Loucy (cell line): ENCODE results near the gene RFC1.
"Not testable (repeated sequence)": the region's sequence is repeated elsewhere in the genome, so short reads cannot be mapped to it uniquely, and the experiment has no call there.

Source experiments
- H2AFZ ChIP-seq: fragments of 200-600 bp; sonication (generic); 2 replicates; pipeline ENCODE4 v1.6.0; 2016; ENCODE audit warnings: antibody characterized with exemption, mild to moderate bottlenecking, low read length, moderate library complexity
- H3F3A ChIP-seq: fragments of 200-600 bp; 2 replicates; pipeline ENCODE4 v1.6.0; 2016; ENCODE audit warnings: antibody characterized with exemption, low read depth, mild to moderate bottlenecking
- H3K27me3 ChIP-seq: fragments of 200-600 bp; sonication (generic); 2 replicates; pipeline ENCODE4 v1.6.1; 2014; ENCODE audit warnings: low read length, mild to moderate bottlenecking; ENCODE audit not compliant: insufficient read depth, poor library complexity, severe bottlenecking
- H3K36me3 ChIP-seq: fragments of 200-600 bp; sonication (generic); 2 replicates; pipeline ENCODE4 v1.6.1; 2016; ENCODE audit warnings: low read length; ENCODE audit not compliant: insufficient read depth
- H3K4me1 ChIP-seq: fragments of 200-600 bp; sonication (generic); 2 replicates; pipeline ENCODE4 v1.5.1; 2014; ENCODE audit warnings: low read length, mild to moderate bottlenecking; ENCODE audit not compliant: insufficient read depth, poor library complexity, severe bottlenecking
- H3K4me2 ChIP-seq: fragments of 200-600 bp; sonication (generic); 2 replicates; pipeline ENCODE4 v1.6.0; 2014; ENCODE audit warnings: antibody characterized with exemption, low read length, low read depth, mild to moderate bottlenecking; ENCODE audit not compliant: poor library complexity, severe bottlenecking
- H3K4me3 ChIP-seq: fragments of 200-600 bp; sonication (generic); 2 replicates; pipeline ENCODE4 v1.5.1; 2014; ENCODE audit warnings: low read length, mild to moderate bottlenecking, mixed read lengths; ENCODE audit not compliant: poor library complexity, severe bottlenecking
- H3K79me2 ChIP-seq: fragments of 200-600 bp; sonication (generic); 2 replicates; pipeline ENCODE4 v1.6.1; 2014; ENCODE audit warnings: low read length; ENCODE audit not compliant: insufficient read depth
- H3K9ac ChIP-seq: fragments of 200-600 bp; sonication (generic); 2 replicates; pipeline ENCODE4 v1.6.0; 2014; ENCODE audit warnings: mild to moderate bottlenecking, low read depth, low read length, moderate library complexity; ENCODE audit not compliant: poor library complexity, severe bottlenecking
- H3K9me2 ChIP-seq: fragments of 200-600 bp; sonication (generic); replicated peaks from 2 replicates; pipeline ENCODE4 v1.6.1; 2016; ENCODE audit warnings: low read depth, low read length, mixed read lengths
- H3K9me3 ChIP-seq: fragments of 200-600 bp; sonication (generic); 2 replicates; pipeline ENCODE4 v1.6.1; 2014; ENCODE audit warnings: mild to moderate bottlenecking, antibody characterized with exemption, low read length, low read depth; ENCODE audit not compliant: insufficient read depth
- H4K20me1 ChIP-seq: fragments of 200-600 bp; sonication (generic); 2 replicates; pipeline ENCODE4 v1.6.0; 2014; ENCODE audit warnings: antibody characterized with exemption, low read length, mild to moderate bottlenecking; ENCODE audit not compliant: insufficient read depth, poor library complexity, severe bottlenecking
- CTCF ChIP-seq: fragments of 200-600 bp; sonication (generic); conservative IDR thresholded peaks from 2 replicates; pipeline ENCODE4 v1.5.1; 2014; ENCODE audit warnings: mild to moderate bottlenecking, antibody characterized with exemption, low read length
- EZH2phosphoT487 ChIP-seq: fragments of 200-600 bp; IDR thresholded peaks from 2 replicates; pipeline ENCODE4 v1.6.1; 2018; ENCODE audit warnings: antibody characterized with exemption, mild to moderate bottlenecking, moderate library complexity, borderline replicate concordance

Gene RFC1

DNA sequence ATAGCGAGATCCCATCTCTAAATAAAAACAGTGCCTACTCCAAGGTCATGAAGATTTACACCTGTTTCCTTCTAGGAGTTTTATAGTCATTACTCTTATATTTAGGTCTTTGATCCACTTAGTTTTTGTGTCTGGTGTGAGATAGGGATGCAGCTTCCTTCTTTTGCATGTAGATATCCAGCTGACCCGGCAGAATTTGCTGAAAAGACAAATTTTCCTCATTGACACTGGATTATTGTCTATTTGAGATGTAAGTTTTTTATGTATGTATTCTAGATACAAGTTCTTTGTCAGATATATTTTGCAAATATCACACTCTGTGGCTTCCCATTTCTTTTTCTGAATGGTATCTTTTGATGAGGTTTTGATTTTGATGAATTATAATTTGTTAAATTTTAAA is 85.4 kb downstream of the RFC1 start:
- Histone ChIP-seq H3K9me2 (no peaks in the 10 kb centered on the region), H3K36me3 (no peaks in the 10 kb centered on the region), H4K20me1 (no peaks in the 10 kb centered on the region), H3K9me3 (no peaks in the 10 kb centered on the region), H3K9ac (no peak overlapping the region), H3K27me3 (no peaks in the 10 kb centered on the region), H3K79me2 (no peaks in the 10 kb centered on the region), H3F3A (no peaks in the 10 kb centered on the region), H3K4me2 (no peak overlapping the region), H2AFZ (no peak overlapping the region), H3K4me3 (no peak overlapping the region), H3K4me1 (no peaks in the 10 kb centered on the region)
- TF ChIP-seq CTCF: no peak
- no peak for TF ChIP-seq EZH2phosphoT487

DNA sequence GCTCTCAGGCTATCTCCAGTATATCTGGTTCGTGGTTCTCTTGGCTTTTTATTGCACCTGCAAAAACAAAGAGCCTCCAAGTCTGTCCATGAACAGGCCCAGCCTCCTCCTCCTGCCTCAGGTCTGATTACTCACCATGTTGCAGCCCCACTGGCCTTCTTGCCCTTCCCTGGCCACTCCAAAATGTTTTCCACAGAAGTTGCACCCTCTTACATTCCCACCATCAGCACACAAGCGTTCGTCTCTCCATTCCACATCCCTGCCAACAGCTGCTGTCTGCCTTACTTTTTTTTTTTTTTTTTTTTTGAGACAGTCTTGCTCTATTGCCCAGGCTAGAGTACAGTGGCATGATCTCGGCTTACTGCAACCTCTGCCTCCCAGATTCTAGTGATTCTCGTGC is 86.7 kb downstream of the RFC1 start:
- Histone ChIP-seq H3F3A (no peaks in the 10 kb centered on the region), H3K9me3 (no peaks in the 10 kb centered on the region), H3K4me2 (no peak overlapping the region), H3K4me1 (no peaks in the 10 kb centered on the region), H3K79me2 (no peaks in the 10 kb centered on the region), H4K20me1 (no peaks in the 10 kb centered on the region), H3K36me3 (no peaks in the 10 kb centered on the region), H3K9ac (no peak overlapping the region), H3K4me3 (no peak overlapping the region), H3K9me2 (no peaks in the 10 kb centered on the region), H2AFZ (no peak overlapping the region), H3K27me3 (no peaks in the 10 kb centered on the region)
- TF ChIP-seq EZH2phosphoT487 (no peak), CTCF (no peak)

DNA sequence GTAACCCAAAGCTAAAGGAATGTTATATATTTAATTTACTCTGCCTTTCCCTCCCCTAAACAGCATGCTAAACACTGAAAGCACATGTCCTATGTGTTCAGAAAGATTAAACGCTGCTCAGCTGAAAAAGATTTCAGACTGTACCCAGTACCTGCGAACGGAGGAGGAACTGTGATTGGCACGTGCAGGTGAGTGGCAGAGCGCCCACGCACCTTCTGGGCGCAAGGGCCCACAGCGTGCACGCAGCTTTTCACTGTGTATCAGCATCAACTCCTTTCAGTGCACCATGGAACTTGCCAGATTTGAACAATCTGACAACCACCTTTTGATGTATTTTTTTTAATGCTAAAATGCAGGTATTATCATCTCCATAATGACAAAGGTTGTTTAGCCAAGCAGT is 87.7 kb downstream of the RFC1 start:
- Histone ChIP-seq H3K9me3 (no peaks in the 10 kb centered on the region), H3K27me3 (no peaks in the 10 kb centered on the region), H3K4me3 (no peak overlapping the region), H3K4me1 (no peaks in the 10 kb centered on the region), H3K9ac (no peak overlapping the region), H3F3A (no peaks in the 10 kb centered on the region), H3K36me3 (no peaks in the 10 kb centered on the region), H3K4me2 (no peak overlapping the region), H4K20me1 (no peaks in the 10 kb centered on the region), H3K79me2 (no peaks in the 10 kb centered on the region), H2AFZ (no peak overlapping the region), H3K9me2 (no peaks in the 10 kb centered on the region)
- TF ChIP-seq CTCF (no peak), EZH2phosphoT487 (no peak)

- H3K36me3 ChIP-seq, H2AFZ ChIP-seq, H3K4me3 ChIP-seq, H3K9me3 ChIP-seq, H3K9ac ChIP-seq, H3K79me2 ChIP-seq, H3K4me1 ChIP-seq, H4K20me1 ChIP-seq, H3K9me2 ChIP-seq, H3K4me2 ChIP-seq, H3K27me3 ChIP-seq, H3F3A ChIP-seq: not testable (repeated sequence)
Observed at GRCh38 chr4:39277661-39278060, 88.5 kb downstream of the RFC1 start.
